Loucy (cell line): ENCODE data around the gene OSBPL3.

Source experiments
- H2AFZ ChIP-seq: fragments of 200-600 bp; sonication (generic); 2 replicates; pipeline ENCODE4 v1.6.0; 2016; ENCODE audit warnings: antibody characterized with exemption, mild to moderate bottlenecking, low read length, moderate library complexity
- H3F3A ChIP-seq: fragments of 200-600 bp; 2 replicates; pipeline ENCODE4 v1.6.0; 2016; ENCODE audit warnings: antibody characterized with exemption, low read depth, mild to moderate bottlenecking
- H3K27me3 ChIP-seq: fragments of 200-600 bp; sonication (generic); 2 replicates; pipeline ENCODE4 v1.6.1; 2014; ENCODE audit warnings: low read length, mild to moderate bottlenecking; ENCODE audit not compliant: insufficient read depth, poor library complexity, severe bottlenecking
- H3K36me3 ChIP-seq: fragments of 200-600 bp; sonication (generic); 2 replicates; pipeline ENCODE4 v1.6.1; 2016; ENCODE audit warnings: low read length; ENCODE audit not compliant: insufficient read depth
- H3K4me1 ChIP-seq: fragments of 200-600 bp; sonication (generic); 2 replicates; pipeline ENCODE4 v1.5.1; 2014; ENCODE audit warnings: low read length, mild to moderate bottlenecking; ENCODE audit not compliant: insufficient read depth, poor library complexity, severe bottlenecking
- H3K4me2 ChIP-seq: fragments of 200-600 bp; sonication (generic); 2 replicates; pipeline ENCODE4 v1.6.0; 2014; ENCODE audit warnings: antibody characterized with exemption, low read length, low read depth, mild to moderate bottlenecking; ENCODE audit not compliant: poor library complexity, severe bottlenecking
- H3K4me3 ChIP-seq: fragments of 200-600 bp; sonication (generic); 2 replicates; pipeline ENCODE4 v1.5.1; 2014; ENCODE audit warnings: low read length, mild to moderate bottlenecking, mixed read lengths; ENCODE audit not compliant: poor library complexity, severe bottlenecking
- H3K79me2 ChIP-seq: fragments of 200-600 bp; sonication (generic); 2 replicates; pipeline ENCODE4 v1.6.1; 2014; ENCODE audit warnings: low read length; ENCODE audit not compliant: insufficient read depth
- H3K9ac ChIP-seq: fragments of 200-600 bp; sonication (generic); 2 replicates; pipeline ENCODE4 v1.6.0; 2014; ENCODE audit warnings: mild to moderate bottlenecking, low read depth, low read length, moderate library complexity; ENCODE audit not compliant: poor library complexity, severe bottlenecking
- H3K9me2 ChIP-seq: fragments of 200-600 bp; sonication (generic); replicated peaks from 2 replicates; pipeline ENCODE4 v1.6.1; 2016; ENCODE audit warnings: low read depth, low read length, mixed read lengths
- H3K9me3 ChIP-seq: fragments of 200-600 bp; sonication (generic); 2 replicates; pipeline ENCODE4 v1.6.1; 2014; ENCODE audit warnings: mild to moderate bottlenecking, antibody characterized with exemption, low read length, low read depth; ENCODE audit not compliant: insufficient read depth
- H4K20me1 ChIP-seq: fragments of 200-600 bp; sonication (generic); 2 replicates; pipeline ENCODE4 v1.6.0; 2014; ENCODE audit warnings: antibody characterized with exemption, low read length, mild to moderate bottlenecking; ENCODE audit not compliant: insufficient read depth, poor library complexity, severe bottlenecking
- CTCF ChIP-seq: fragments of 200-600 bp; sonication (generic); conservative IDR thresholded peaks from 2 replicates; pipeline ENCODE4 v1.5.1; 2014; ENCODE audit warnings: mild to moderate bottlenecking, antibody characterized with exemption, low read length
- EZH2phosphoT487 ChIP-seq: fragments of 200-600 bp; IDR thresholded peaks from 2 replicates; pipeline ENCODE4 v1.6.1; 2018; ENCODE audit warnings: antibody characterized with exemption, mild to moderate bottlenecking, moderate library complexity, borderline replicate concordance

OSBPL3 gene

GRCh38 chr7:25007668-25008067 is 27.7 kb upstream of the OSBPL3 start:
- H3K9ac ChIP-seq, result no peak overlapping the region
- H3K79me2 ChIP-seq, result no peaks in the 10 kb centered on the region
- no peaks in the 10 kb centered on the region for H3K9me3 ChIP-seq
- H3F3A ChIP-seq, result no peaks in the 10 kb centered on the region
- no peaks in the 10 kb centered on the region for H4K20me1 ChIP-seq
- H3K27me3 ChIP-seq, result no peaks in the 10 kb centered on the region
- no peak overlapping the region for H2AFZ ChIP-seq
- no peaks in the 10 kb centered on the region for H3K9me2 ChIP-seq
- no peak overlapping the region for H3K4me3 ChIP-seq
- H3K4me1 ChIP-seq, result no peaks in the 10 kb centered on the region
- no peak overlapping the region for H3K4me2 ChIP-seq
- no peak for TF ChIP-seq EZH2phosphoT487
- TF ChIP-seq CTCF, result no peak; the same call in 1 of the 2 replicates
- no peaks in the 10 kb centered on the region for H3K36me3 ChIP-seq

- H3K36me3 ChIP-seq, result no peaks in the 10 kb centered on the region
- no peaks in the 10 kb centered on the region for H3K4me1 ChIP-seq
- no peaks in the 10 kb centered on the region for H4K20me1 ChIP-seq
- TF ChIP-seq EZH2phosphoT487, result no peak
- TF ChIP-seq CTCF, result no peak
- H3K4me2 ChIP-seq, result no peak overlapping the region
- H2AFZ ChIP-seq, result no peak overlapping the region
- no peak overlapping the region for H3K4me3 ChIP-seq
- H3K79me2 ChIP-seq, result no peaks in the 10 kb centered on the region
- H3K9me3 ChIP-seq, result no peaks in the 10 kb centered on the region
- no peaks in the 10 kb centered on the region for H3F3A ChIP-seq
- no peaks in the 10 kb centered on the region for H3K9me2 ChIP-seq
- H3K27me3 ChIP-seq, result no peaks in the 10 kb centered on the region
- H3K9ac ChIP-seq, result no peak overlapping the region
These were observed 26.3 kb upstream of the OSBPL3 start for GRCh38 chr7:25006276-25006675.

- Histone ChIP-seq H3K4me2 (no peak overlapping the region), H4K20me1 (no peaks in the 10 kb centered on the region), H3K4me1 (no peaks in the 10 kb centered on the region), H2AFZ (no peak overlapping the region), H3K36me3 (no peaks in the 10 kb centered on the region), H3F3A (no peaks in the 10 kb centered on the region), H3K9me3 (no peaks in the 10 kb centered on the region), H3K79me2 (no peaks in the 10 kb centered on the region), H3K4me3 (no peak overlapping the region), H3K27me3 (no peaks in the 10 kb centered on the region), H3K9ac (no peak overlapping the region), H3K9me2 (no peaks in the 10 kb centered on the region)
- TF ChIP-seq EZH2phosphoT487 (no peak), CTCF (no peak)
These were observed 25.7 kb upstream of the OSBPL3 start for GRCh38 chr7:25005658-25006057.
